Suprapubic skin (tissue), 4 donors: ENCODE data around the gene NPHP4. TPM values are rescaled to one million over a fixed set of nuclear protein-coding genes. Genes with fewer than 3 reads are reported as not detected.

Experiments
- DNase-seq, 2 donors: peaks; one replicate each; pipeline ENCODE4 v3.0.0-alpha.2; 2019; ENCODE audit warnings: low spot score in 2 of 2
- H3K27ac ChIP-seq: fragments of 200-600 bp; sonication (generic); one replicate; pipeline ENCODE4 v1.5.1; 2019
- H3K27me3 ChIP-seq: fragments of 200-600 bp; sonication (generic); one replicate; pipeline ENCODE4 v1.5.1; 2019
- H3K36me3 ChIP-seq: fragments of 200-600 bp; sonication (generic); one replicate; pipeline ENCODE4 v1.5.1; 2019
- H3K4me1 ChIP-seq: fragments of 200-600 bp; sonication (generic); one replicate; pipeline ENCODE4 v1.5.1; 2019
- H3K4me3 ChIP-seq: fragments of 200-600 bp; sonication (generic); one replicate; pipeline ENCODE4 v1.5.1; 2019; ENCODE audit warnings: mild to moderate bottlenecking
- H3K9me3 ChIP-seq: fragments of 200-600 bp; sonication (generic); one replicate; pipeline ENCODE4 v1.5.1; 2019
- EP300 ChIP-seq: sonication (generic); formaldehyde crosslinking; IDR thresholded peaks from one replicate; pipeline ENCODE4 v1.6.1; 2017; ENCODE audit warnings: antibody characterized with exemption
- POLR2A ChIP-seq, 2 donors: fragments of 450-650 bp; IDR thresholded peaks; one replicate each; pipeline ENCODE4 v1.6.1; 2017; ENCODE audit warnings: antibody characterized with exemption in 2 of 2, mild to moderate bottlenecking in 2 of 2, moderate library complexity in 2 of 2
- POLR2AphosphoS5 ChIP-seq, 3 donors: sonication (generic); formaldehyde crosslinking; IDR thresholded peaks; one replicate each; pipeline ENCODE4 v1.6.1; 2017; ENCODE audit warnings: antibody characterized with exemption in 3 of 3
- WGBS: methylation state at CpG from one replicate; pipeline ENCODE4 v1.1.5; 2018; 5-methylcytosine and 5-hydroxymethylcytosine counted together
- total RNA-seq, 4 donors: library from RNA; depleted of rRNA; stranded (reverse); fragments of >200 nt; gene quantifications; one replicate each; pipeline ENCODE4 v1.1.0, GENCODE V29; 2016
- TF ChIP-seq, protein P1 (sequence below), 2 donors: fragments of 200-600 bp in 1 of 2; fragments of 450-650 bp in 1 of 2; sonication (generic) in 1 of 2; IDR thresholded peaks; one replicate each; pipeline ENCODE4 v1.5.1; 2016 to 2019; ENCODE audit warnings: antibody characterized with exemption in 2 of 2, mild to moderate bottlenecking in 1 of 2, moderate library complexity in 1 of 2

The NPHP4 gene
- total RNA-seq, 4 donors from 2014 or later, result 26.3 to 33.7 (median 29.1) TPM

DNA sequence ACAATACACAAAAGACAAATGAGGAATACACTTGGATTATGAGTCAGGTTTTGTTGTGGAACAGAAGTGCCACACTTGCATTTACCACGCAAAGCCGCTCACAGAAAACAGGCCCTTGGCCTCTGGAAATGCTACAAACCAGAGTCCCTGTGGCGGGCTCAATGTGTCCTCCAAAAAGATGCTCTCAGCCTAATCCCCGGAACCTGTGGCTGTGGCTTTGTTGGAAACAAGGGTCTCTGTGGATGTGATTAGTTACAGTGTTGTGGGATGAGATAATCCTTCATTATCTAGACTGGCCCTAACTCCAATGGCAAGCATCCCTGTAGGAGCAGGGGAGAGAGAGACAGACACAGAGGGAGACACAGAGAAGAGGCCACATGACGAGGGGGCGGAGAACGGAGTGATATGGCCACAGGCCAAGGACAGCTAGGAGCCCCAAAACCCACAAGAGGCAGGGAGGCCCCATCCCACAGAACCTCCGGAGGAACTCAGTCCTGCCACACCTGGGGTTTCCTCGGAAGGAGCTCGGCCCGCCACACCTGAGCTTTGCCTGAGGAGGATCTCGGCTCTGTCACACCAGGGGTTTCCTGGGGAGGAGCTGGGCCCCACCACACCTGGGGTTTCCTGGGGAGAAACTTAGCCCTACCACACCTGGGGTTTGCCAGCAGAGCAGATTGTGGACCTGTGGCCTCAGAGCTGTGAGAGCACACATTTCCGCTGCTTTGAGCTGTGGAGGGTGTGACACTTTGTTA lies 55.4 kb downstream of the NPHP4 start:
- TF ChIP-seq EP300, result no peak
- TF ChIP-seq POLR2A (IDR thresholded peaks at IDR 0.05), result no peak
- no peak for TF ChIP-seq POLR2AphosphoS5 (IDR thresholded peaks at IDR 0.05)
- TF ChIP-seq, protein P1, sequence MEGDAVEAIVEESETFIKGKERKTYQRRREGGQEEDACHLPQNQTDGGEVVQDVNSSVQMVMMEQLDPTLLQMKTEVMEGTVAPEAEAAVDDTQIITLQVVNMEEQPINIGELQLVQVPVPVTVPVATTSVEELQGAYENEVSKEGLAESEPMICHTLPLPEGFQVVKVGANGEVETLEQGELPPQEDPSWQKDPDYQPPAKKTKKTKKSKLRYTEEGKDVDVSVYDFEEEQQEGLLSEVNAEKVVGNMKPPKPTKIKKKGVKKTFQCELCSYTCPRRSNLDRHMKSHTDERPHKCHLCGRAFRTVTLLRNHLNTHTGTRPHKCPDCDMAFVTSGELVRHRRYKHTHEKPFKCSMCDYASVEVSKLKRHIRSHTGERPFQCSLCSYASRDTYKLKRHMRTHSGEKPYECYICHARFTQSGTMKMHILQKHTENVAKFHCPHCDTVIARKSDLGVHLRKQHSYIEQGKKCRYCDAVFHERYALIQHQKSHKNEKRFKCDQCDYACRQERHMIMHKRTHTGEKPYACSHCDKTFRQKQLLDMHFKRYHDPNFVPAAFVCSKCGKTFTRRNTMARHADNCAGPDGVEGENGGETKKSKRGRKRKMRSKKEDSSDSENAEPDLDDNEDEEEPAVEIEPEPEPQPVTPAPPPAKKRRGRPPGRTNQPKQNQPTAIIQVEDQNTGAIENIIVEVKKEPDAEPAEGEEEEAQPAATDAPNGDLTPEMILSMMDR (IDR thresholded peaks at IDR 0.05), result no peak
- DNase-seq, result peak in 1 of 2 donors; percentile 55
- H3K27me3 ChIP-seq, result no peaks in the 10 kb centered on the region
- no peak overlapping the region for H3K4me3 ChIP-seq
- peaks cover 31% of the 10 kb centered on the region for H3K4me1 ChIP-seq
- no peak overlapping the region for H3K27ac ChIP-seq
- no peaks in the 10 kb centered on the region for H3K9me3 ChIP-seq
- H3K36me3 ChIP-seq, result peaks cover 6% of the 10 kb centered on the region
- WGBS, result 87% methylated on average over 9 of the region's 13 CpGs

DNA sequence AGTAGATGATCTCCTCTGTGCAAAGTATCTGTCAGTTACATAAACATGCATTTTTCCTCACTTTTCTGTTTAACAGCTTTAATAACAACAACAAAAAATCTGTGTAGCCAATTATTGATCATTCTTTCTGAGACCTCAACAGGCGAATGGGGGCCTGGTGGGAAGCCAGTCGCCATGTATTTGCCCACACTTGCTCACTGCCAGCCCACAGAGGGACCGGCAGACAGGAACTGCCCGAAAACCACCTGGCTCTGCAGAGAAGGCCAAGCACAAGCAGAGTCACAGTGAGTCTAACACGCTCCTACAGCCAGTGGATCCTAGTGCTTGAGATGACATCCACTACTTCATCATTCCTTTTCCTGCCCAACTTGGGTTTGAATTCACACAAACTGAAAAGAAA lies 56.1 kb downstream of the NPHP4 start:
- no peak overlapping the region for H3K27ac ChIP-seq
- WGBS, result 92% methylated on average over 5 of the region's 5 CpGs
- H3K4me3 ChIP-seq, result no peak overlapping the region
- H3K4me1 ChIP-seq, result peaks cover 31% of the 10 kb centered on the region
- H3K9me3 ChIP-seq, result no peaks in the 10 kb centered on the region
- no peaks in the 10 kb centered on the region for H3K27me3 ChIP-seq
- H3K36me3 ChIP-seq, result peaks cover 6% of the 10 kb centered on the region
- DNase-seq, result peak in 1 of 2 donors; percentile 28
- TF ChIP-seq POLR2A (IDR thresholded peaks at IDR 0.05) (no peak), POLR2AphosphoS5 (IDR thresholded peaks at IDR 0.05) (no peak), EP300 (no peak)
- TF ChIP-seq, protein P1 (IDR thresholded peaks at IDR 0.05), result no peak

DNA sequence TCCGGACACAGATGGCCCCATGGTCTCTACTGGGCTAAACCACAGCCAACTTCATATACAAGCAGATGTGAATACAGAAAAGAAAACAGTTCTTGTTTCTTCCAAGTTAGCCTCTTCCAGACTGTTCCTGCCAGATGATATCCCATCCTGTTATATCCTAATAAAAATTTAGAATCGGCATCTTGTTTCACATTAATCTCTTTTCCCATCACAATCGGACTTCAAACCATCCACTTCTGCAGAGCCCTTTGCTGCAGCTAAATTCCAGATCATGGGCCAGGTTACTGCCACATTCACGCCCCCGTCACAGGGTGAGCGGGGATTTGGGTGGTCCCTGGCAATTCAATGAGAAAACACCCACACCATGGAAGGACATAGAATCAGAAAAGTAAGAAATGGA lies 57.2 kb downstream of the NPHP4 start:
- Histone ChIP-seq H3K27me3 (no peaks in the 10 kb centered on the region), H3K4me3 (no peak overlapping the region), H3K27ac (no peak overlapping the region), H3K9me3 (no peaks in the 10 kb centered on the region), H3K36me3 (peaks cover 6% of the 10 kb centered on the region), H3K4me1 (peaks cover 31% of the 10 kb centered on the region)
- no peak for TF ChIP-seq POLR2A (IDR thresholded peaks at IDR 0.05)
- TF ChIP-seq, protein P1 (IDR thresholded peaks at IDR 0.05), result no peak
- TF ChIP-seq EP300, result no peak
- TF ChIP-seq POLR2AphosphoS5 (IDR thresholded peaks at IDR 0.05), result no peak
- WGBS, result 76% methylated on average over 6 of the region's 6 CpGs
- DNase-seq, result peak in 1 of 2 donors; percentile 18

DNA sequence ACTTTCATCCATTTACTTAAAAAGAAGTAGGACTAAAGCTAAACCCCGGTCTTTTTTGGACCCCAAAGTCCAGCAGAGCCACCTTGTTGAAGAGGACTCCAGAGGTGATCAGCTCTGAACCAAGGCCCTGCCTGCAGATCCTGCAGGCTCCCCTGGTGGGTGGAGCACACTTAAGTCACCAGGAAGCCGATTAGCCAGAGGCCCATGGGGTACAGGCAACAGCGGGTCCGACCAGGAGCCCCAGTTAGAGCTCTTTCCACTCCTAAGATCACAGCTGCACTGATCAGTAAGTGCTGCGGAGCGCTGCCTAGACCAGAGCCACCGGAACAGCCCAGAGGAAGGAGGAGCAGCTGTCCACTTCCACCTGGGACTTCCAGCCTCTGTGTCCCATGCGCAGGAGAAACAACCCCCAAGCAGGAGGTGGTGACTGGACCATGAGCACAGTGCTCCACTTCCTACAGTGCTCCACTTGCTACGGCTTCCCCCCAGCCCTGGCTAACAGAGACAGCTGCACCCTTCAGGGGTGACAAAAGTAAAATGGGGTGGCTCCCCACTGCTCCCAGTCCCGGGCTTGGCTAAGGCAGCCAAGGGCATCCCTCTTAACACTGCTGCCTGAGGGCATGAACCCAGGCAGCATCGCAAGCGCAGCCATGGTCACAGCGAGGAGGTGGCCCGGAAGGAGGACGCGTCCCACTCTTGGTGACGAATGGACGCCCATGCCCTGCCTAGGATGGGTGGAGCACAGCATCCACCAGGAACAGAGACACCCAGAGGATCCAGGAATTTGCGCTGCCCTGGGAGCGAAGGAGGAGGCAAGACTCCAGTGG lies 58.0 kb downstream of the NPHP4 start:
- DNase-seq, result peak in 1 of 2 donors; percentile 50
- H3K36me3 ChIP-seq, result peaks cover 6% of the 10 kb centered on the region
- 62% methylated on average over 4 of the region's 20 CpGs for WGBS
- H3K4me3 ChIP-seq, result no peak overlapping the region
- TF ChIP-seq EP300 (no peak), POLR2A (IDR thresholded peaks at IDR 0.05) (no peak), POLR2AphosphoS5 (IDR thresholded peaks at IDR 0.05) (no peak)
- TF ChIP-seq, protein P1 (IDR thresholded peaks at IDR 0.05), result no peak
- no peak overlapping the region for H3K27ac ChIP-seq
- H3K27me3 ChIP-seq, result no peaks in the 10 kb centered on the region
- H3K4me1 ChIP-seq, result peaks cover 24% of the 10 kb centered on the region
- H3K9me3 ChIP-seq, result no peaks in the 10 kb centered on the region

DNA sequence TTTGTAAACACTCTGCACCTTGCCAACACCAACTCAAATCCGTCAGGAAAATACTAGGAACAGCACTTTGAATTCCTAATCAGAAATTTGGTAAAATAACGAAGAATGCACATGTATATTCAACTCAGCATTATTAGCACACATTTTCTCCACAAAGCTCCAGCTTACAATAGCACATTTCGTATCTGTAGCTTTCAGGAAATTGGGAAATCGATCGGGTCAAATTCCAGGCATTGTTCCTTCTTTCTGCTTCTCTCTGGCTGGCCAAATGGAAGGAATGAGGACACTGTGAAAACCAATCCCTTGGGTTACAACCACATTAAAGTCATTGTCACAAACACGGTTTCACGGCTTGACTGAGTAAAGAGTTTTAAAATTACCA lies 58.6 kb downstream of the NPHP4 start:
- H3K9me3 ChIP-seq, result no peaks in the 10 kb centered on the region
- TF ChIP-seq POLR2AphosphoS5 (IDR thresholded peaks at IDR 0.05) (no peak), POLR2A (IDR thresholded peaks at IDR 0.05) (no peak), EP300 (no peak)
- TF ChIP-seq, protein P1 (IDR thresholded peaks at IDR 0.05), result no peak
- 69% methylated on average over 7 of the region's 7 CpGs for WGBS
- peaks cover 20% of the 10 kb centered on the region for H3K4me1 ChIP-seq
- H3K27me3 ChIP-seq, result no peaks in the 10 kb centered on the region
- no peak overlapping the region for H3K27ac ChIP-seq
- peaks cover 6% of the 10 kb centered on the region for H3K36me3 ChIP-seq
- H3K4me3 ChIP-seq, result no peak overlapping the region
- DNase-seq, result no peak
